Body of pancreas (tissue), 4 donors: ENCODE data around the gene REXO2. TPM values are rescaled to one million over a fixed set of nuclear protein-coding genes. Genes with fewer than 3 reads are reported as not detected.

ENCODE experiments used
- ATAC-seq: fragments of 150-250 bp; one replicate; pipeline ENCODE4 v1.9.1; 2016
- DNase-seq, 4 donors: peaks; one replicate each; pipeline ENCODE4 v3.0.0-alpha.2; 2019
- H3K27ac ChIP-seq, 4 donors: fragments of 200-600 bp; sonication (generic); 1 replicate in 3 of 4; 2 replicates in 1 of 4; pipeline versions ENCODE4 v1.5.1 to v1.6.1; 2016 to 2019; ENCODE audit warnings: mild to moderate bottlenecking in 1 of 4, mixed read lengths in 1 of 4, moderate library complexity in 1 of 4
- H3K27me3 ChIP-seq, 2 donors: fragments of 200-600 bp; sonication (generic); one replicate each; pipeline ENCODE4 v1.6.0; 2016; ENCODE audit warnings: mild to moderate bottlenecking in 1 of 2
- H3K36me3 ChIP-seq, 2 donors: fragments of 200-600 bp; sonication (generic); replicated peaks in 1 of 2; 2 replicates each; pipeline ENCODE4 v1.5.1; 2016; ENCODE audit warnings: low read depth in 2 of 2; ENCODE audit not compliant: insufficient read depth in 1 of 2
- H3K4me1 ChIP-seq: fragments of 200-600 bp; sonication (generic); one replicate; pipeline ENCODE4 v1.6.0; 2016
- H3K4me3 ChIP-seq, 2 donors: fragments of 200-600 bp; sonication (generic); 1 replicate in 1 of 2; 2 replicates in 1 of 2; pipeline ENCODE4 v1.5.1; 2016 to 2019
- H3K9me3 ChIP-seq, 3 donors: fragments of 200-600 bp; sonication (generic); 1 replicate in 2 of 3; 2 replicates in 1 of 3; pipeline ENCODE4 v1.5.1; 2016
- POLR2A ChIP-seq, 3 donors: fragments of 450-650 bp; IDR thresholded peaks; one replicate each; pipeline ENCODE4 v1.6.1; 2016; ENCODE audit warnings: antibody characterized with exemption in 3 of 3, mild to moderate bottlenecking in 2 of 3
- WGBS, 2 donors: methylation state at CpG; one replicate each; pipeline ENCODE4 v1.1.5; 2017; 5-methylcytosine and 5-hydroxymethylcytosine counted together
- intact Hi-C: fragments of 100-400 bp; cut with DNase I; formaldehyde crosslinking; loops from one replicate; pipeline ENCODE4 v1.15.1; 2023
- total RNA-seq, 2 donors: library from RNA; depleted of rRNA; stranded (reverse); fragments of >200 nt; gene quantifications; one replicate each; pipeline ENCODE4 v1.1.0, GENCODE V29; 2016
- TF ChIP-seq, protein P1 (sequence below), 7 experiments: fragments of 450-650 bp in 4 of 7; fragments of 200-600 bp in 3 of 7; sonication (generic) in 3 of 7; IDR thresholded peaks; one replicate each; pipeline ENCODE4 v1.5.1; 2016 to 2019; ENCODE audit warnings: antibody characterized with exemption in 7 of 7

The REXO2 gene
- 10 to 100 TPM; 92.1 to 95.9 TPM for total RNA-seq

DNA sequence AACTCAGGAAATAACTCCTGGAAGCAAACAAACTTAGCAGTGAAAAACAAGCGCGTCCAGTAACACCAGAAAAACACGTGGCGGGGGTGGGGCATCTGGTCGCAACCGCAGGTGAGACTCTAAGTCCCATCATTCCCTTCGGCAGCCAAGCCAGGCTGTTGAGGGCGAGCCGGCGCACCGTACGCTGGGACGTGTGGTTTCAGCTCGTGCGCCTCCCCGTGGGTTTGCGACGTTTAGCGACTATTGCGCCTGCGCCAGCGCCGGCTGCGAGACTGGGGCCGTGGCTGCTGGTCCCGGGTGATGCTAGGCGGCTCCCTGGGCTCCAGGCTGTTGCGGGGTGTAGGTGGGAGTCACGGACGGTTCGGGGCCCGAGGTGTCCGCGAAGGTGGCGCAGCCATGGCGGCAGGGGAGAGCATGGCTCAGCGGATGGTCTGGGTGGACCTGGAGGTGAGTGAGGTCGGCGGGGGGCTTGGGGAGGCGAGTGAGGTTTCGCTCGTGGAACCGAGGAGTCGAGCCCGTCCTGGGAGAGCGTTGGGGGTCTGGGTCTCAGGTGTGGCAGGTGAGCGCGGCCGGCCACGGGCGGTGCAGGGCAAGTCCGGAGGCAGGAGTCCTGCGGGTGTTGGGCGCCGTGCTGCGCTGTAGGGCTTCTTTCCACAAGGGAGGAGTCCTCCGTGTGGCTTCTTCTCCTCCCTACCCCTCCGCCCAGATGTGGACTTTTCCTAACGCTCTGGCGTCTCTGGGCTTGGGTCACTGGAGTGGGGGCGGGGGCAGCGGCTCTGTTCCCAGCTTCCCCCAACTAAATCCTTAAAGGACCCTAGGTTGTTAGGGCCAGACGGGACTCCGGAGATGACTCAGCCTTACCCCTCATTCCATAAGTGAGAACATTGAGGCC, at the start of gene REXO2:
Gene REXO2, plus strand, starts transcription at position 239 of the 892 bp plus-strand sequence. Its CDS starts 62 bp downstream, at position 301.
- peak within 1 kb of the TSS; percentile 65 to 76 (median 74) for H3K27ac ChIP-seq
- 1 to 2% methylated on average over 13 to 63 of the region's 64 CpGs for WGBS, 2 donors
- H3K4me3 ChIP-seq = peak within 1 kb of the TSS; percentile 74 to 80
- no peaks in the 10 kb centered on the region for H3K36me3 ChIP-seq
- intact Hi-C loops = no loop called here
- H3K27me3 ChIP-seq = no peaks in the 10 kb centered on the region
- peaks cover 29% of the 10 kb centered on the region for H3K4me1 ChIP-seq
- ATAC-seq = peak; percentile 98
- DNase-seq = peak; percentile 95 to 97 (median 96)
- TF ChIP-seq, protein P1, sequence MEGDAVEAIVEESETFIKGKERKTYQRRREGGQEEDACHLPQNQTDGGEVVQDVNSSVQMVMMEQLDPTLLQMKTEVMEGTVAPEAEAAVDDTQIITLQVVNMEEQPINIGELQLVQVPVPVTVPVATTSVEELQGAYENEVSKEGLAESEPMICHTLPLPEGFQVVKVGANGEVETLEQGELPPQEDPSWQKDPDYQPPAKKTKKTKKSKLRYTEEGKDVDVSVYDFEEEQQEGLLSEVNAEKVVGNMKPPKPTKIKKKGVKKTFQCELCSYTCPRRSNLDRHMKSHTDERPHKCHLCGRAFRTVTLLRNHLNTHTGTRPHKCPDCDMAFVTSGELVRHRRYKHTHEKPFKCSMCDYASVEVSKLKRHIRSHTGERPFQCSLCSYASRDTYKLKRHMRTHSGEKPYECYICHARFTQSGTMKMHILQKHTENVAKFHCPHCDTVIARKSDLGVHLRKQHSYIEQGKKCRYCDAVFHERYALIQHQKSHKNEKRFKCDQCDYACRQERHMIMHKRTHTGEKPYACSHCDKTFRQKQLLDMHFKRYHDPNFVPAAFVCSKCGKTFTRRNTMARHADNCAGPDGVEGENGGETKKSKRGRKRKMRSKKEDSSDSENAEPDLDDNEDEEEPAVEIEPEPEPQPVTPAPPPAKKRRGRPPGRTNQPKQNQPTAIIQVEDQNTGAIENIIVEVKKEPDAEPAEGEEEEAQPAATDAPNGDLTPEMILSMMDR (IDR thresholded peaks at IDR 0.05) = peak in 4 of 7 experiments; percentile 11 to 47 (median 37)
- TF ChIP-seq POLR2A (IDR thresholded peaks at IDR 0.05) = peak; percentile 71 to 85 (median 84)
- no peaks in the 10 kb centered on the region for H3K9me3 ChIP-seq

DNA sequence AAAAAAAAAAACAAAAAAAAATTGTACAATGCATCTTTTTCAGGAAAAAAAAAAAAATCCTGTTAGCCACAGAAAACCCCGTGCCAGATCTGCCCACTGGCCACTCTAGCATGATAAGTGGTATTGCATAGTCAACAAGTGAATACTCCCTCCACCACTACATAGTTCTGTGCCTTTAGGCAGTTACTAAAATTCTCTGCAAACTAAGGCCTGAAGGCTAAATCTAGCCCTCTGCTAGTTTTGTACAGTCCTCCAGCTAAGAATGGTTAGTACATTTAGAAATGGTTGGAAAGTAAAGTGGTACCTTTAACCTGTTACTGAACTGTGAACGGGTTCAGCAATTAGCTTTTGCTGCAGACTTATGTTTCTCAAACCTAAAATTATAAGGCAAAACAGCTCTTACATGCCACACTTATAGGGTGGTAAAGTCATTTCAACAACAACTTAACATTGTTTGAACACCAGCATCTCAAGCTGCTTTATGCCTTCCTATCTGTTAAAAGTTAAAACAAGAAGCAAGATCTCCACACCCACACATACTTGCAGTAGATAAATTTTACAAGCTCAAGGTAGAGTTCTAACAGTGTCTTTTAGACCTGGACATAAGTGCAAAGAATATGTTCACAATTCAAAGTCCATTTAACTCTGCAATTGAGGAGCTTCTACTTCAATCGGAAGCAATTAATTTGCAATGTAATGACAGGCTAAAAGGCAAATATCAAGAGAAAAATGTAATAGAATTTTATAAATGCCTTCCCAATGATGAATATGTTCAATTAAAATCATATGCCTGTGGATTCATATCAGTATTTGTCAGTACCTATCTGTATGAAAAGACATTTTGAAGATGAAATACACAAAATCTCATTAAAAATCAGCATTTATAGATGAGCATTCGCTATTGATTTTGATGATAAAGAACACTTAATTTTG, 46.3 kb upstream of the REXO2 start:
- no peak for TF ChIP-seq POLR2A (IDR thresholded peaks at IDR 0.05)
- TF ChIP-seq, protein P1 (IDR thresholded peaks at IDR 0.05) = no peak
- peaks cover 0 to 3% (median 0%) of the 10 kb centered on the region in 3 donors for H3K9me3 ChIP-seq
- H3K27me3 ChIP-seq = no peaks in the 10 kb centered on the region
- no peaks in the 10 kb centered on the region for H3K36me3 ChIP-seq
- intact Hi-C loops = no loop called here
- H3K27ac ChIP-seq = no peak overlapping the region
- no peak overlapping the region for H3K4me3 ChIP-seq
- H3K4me1 ChIP-seq = peaks cover 7% of the 10 kb centered on the region
- ATAC-seq (no peak), DNase-seq (no peak)
- WGBS, 2 donors = 66 to 69% methylated on average over 4 of the region's 4 CpGs

DNA sequence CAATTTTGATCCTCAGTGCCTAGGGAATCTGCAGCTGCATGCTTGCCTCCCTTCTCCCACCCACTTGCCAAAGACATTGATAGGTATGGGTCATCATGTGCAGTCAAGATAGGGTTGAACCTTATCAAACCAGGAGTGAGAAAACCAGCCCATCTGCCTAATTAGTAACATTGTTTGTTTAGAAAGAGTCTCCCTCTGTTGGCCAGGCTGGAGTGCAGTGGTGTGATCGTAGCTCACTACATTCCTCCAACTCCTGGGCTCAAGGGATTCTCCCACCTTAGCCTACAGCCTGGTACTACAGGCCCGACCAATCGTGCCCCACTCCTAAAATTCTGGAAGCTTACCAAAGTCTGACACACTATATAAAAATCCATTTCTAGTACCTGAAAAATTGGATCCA, 43.5 kb upstream of the REXO2 start:
- intact Hi-C loops = no loop called here
- peaks cover 0 to 3% (median 0%) of the 10 kb centered on the region in 3 donors for H3K9me3 ChIP-seq
- WGBS, 2 donors = 33 to 45% methylated on average over 3 of the region's 3 CpGs
- H3K27ac ChIP-seq = no peak overlapping the region
- peaks cover 21% of the 10 kb centered on the region for H3K4me1 ChIP-seq
- no peaks in the 10 kb centered on the region for H3K27me3 ChIP-seq
- H3K4me3 ChIP-seq = no peak overlapping the region
- H3K36me3 ChIP-seq = no peaks in the 10 kb centered on the region
- DNase-seq (no peak), ATAC-seq (no peak)
- TF ChIP-seq, protein P1 (IDR thresholded peaks at IDR 0.05) = no peak
- no peak for TF ChIP-seq POLR2A (IDR thresholded peaks at IDR 0.05)

DNA sequence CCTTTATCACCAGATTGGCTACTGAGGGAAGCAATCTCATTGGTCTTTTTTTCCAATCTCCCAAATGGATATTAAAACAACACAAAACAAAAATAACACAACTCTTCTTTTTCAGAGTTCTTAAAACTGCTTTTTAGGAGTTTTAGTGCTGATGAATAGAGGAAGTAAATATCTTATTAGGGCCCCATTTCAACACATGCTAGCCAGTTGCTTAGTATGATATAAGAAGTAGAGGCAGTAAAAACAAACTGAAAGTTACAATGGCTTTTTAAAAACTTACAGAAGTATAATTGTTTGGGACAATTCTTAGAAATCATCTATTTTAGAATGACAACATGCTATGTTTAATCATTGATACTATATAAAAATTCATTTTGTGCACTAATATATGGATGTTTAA, 42.4 kb upstream of the REXO2 start:
- intact Hi-C loops = no loop called here
- H3K4me1 ChIP-seq = peaks cover 21% of the 10 kb centered on the region
- no peak overlapping the region for H3K27ac ChIP-seq

More for the DNA sequence above, 42.4 kb upstream of the REXO2 start:
- no peak for ATAC-seq
- no peaks in the 10 kb centered on the region for H3K36me3 ChIP-seq
- no peak for TF ChIP-seq POLR2A (IDR thresholded peaks at IDR 0.05)
- TF ChIP-seq, protein P1 (IDR thresholded peaks at IDR 0.05) = no peak
- DNase-seq = no peak
- H3K4me3 ChIP-seq = no peak overlapping the region
- no peaks in the 10 kb centered on the region for H3K27me3 ChIP-seq
- H3K9me3 ChIP-seq = peaks cover 0 to 3% (median 0%) of the 10 kb centered on the region in 3 donors
